ENCODE measurements around the gene IFNK. TPM values are rescaled to one million over a fixed set of nuclear protein-coding genes. Genes with fewer than 3 reads are reported as not detected.

IFNK gene
- total and polyA plus RNA-seq, 2 experiments from 2014 or later = not detected

- DNase-seq (ENCODE audit: low spot score) = no peak
- H3K27ac ChIP-seq (ENCODE audit: low read depth) = no peak overlapping the region
- no peak for TF ChIP-seq CREB1 (CRISPR knock-in tag; IDR thresholded peaks at IDR 0.05; ENCODE audit: low read depth)
- TF ChIP-seq ZNF331 (CRISPR knock-in tag; IDR thresholded peaks at IDR 0.05; ENCODE audit: low read depth) = no peak
- TF ChIP-seq NANOG (IDR thresholded peaks at IDR 0.05; ENCODE audit: borderline replicate concordance) = no peak
- TF ChIP-seq JUNB (IDR thresholded peaks at IDR 0.05; ENCODE audit: unreplicated experiment) = no peak
- TF ChIP-seq EZH2phosphoT487 (IDR thresholded peaks at IDR 0.05; ENCODE audit: unreplicated experiment) = no peak
- TF ChIP-seq ZNF462 (CRISPR knock-in tag; IDR thresholded peaks at IDR 0.05) = no peak
- no peak for TF ChIP-seq CTCF (conservative IDR thresholded peaks at IDR 0.05; ENCODE audit: low read depth in 2 of 2)
- TF ChIP-seq POLR2AphosphoS5 (IDR thresholded peaks at IDR 0.05; ENCODE audit: low read depth) = no peak
- TF ChIP-seq STAT1 (IDR thresholded peaks at IDR 0.05; ENCODE audit: unreplicated experiment) = no peak
- TF ChIP-seq ETS1 (IDR thresholded peaks at IDR 0.05) = no peak
- no peak for TF ChIP-seq EZH2 (IDR thresholded peaks at IDR 0.05; ENCODE audit: low read depth, unreplicated experiment)
- TF ChIP-seq, protein P1, sequence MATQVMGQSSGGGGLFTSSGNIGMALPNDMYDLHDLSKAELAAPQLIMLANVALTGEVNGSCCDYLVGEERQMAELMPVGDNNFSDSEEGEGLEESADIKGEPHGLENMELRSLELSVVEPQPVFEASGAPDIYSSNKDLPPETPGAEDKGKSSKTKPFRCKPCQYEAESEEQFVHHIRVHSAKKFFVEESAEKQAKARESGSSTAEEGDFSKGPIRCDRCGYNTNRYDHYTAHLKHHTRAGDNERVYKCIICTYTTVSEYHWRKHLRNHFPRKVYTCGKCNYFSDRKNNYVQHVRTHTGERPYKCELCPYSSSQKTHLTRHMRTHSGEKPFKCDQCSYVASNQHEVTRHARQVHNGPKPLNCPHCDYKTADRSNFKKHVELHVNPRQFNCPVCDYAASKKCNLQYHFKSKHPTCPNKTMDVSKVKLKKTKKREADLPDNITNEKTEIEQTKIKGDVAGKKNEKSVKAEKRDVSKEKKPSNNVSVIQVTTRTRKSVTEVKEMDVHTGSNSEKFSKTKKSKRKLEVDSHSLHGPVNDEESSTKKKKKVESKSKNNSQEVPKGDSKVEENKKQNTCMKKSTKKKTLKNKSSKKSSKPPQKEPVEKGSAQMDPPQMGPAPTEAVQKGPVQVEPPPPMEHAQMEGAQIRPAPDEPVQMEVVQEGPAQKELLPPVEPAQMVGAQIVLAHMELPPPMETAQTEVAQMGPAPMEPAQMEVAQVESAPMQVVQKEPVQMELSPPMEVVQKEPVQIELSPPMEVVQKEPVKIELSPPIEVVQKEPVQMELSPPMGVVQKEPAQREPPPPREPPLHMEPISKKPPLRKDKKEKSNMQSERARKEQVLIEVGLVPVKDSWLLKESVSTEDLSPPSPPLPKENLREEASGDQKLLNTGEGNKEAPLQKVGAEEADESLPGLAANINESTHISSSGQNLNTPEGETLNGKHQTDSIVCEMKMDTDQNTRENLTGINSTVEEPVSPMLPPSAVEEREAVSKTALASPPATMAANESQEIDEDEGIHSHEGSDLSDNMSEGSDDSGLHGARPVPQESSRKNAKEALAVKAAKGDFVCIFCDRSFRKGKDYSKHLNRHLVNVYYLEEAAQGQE (IDR thresholded peaks at IDR 0.05; ENCODE audit: unreplicated experiment) = no peak
- TF ChIP-seq ZNF114 (CRISPR knock-in tag; IDR thresholded peaks at IDR 0.05) = no peak
- no peak for ATAC-seq
- H3K79me2 ChIP-seq (replicated peaks; ENCODE audit: insufficient read depth) = 0 out of 2 replicates have a peak, but pooled peaks cover 5% of the 10 kb centered on the region
- Mint-ChIP-seq H3K27me3 (ENCODE audit: insufficient read depth, low read depth, poor library complexity) (no peaks in the 10 kb centered on the region), H3K4me3 (no peak overlapping the region), H3K9me3 (peaks cover 3% of the 10 kb centered on the region; the same call in 1 of the 3 replicates), H3K27ac (no peak overlapping the region), H3K4me1 (peaks cover 27% of the 10 kb centered on the region), H3K36me3 (ENCODE audit: low read depth) (peaks cover 20% of the 10 kb centered on the region)
- no peaks in the 10 kb centered on the region; the same call in 1 of the 2 replicates for H3K36me3 ChIP-seq (ENCODE audit: insufficient read depth)
- no peaks in the 10 kb centered on the region for H3K9me2 ChIP-seq (ENCODE audit: insufficient read depth)
- no peaks in the 10 kb centered on the region for H3F3A ChIP-seq (replicated peaks; ENCODE audit: low read depth)
- H3K27me3 ChIP-seq (ENCODE audit: insufficient read depth) = no peaks in the 10 kb centered on the region
- no peak overlapping the region for H2AFZ ChIP-seq
- H4K20me1 ChIP-seq (replicated peaks; ENCODE audit: insufficient read depth) = no peaks in the 10 kb centered on the region; the same call in 1 of the 2 replicates
- H3K4me1 ChIP-seq (ENCODE audit: insufficient read depth) = no peaks in the 10 kb centered on the region
- H3K4me3 ChIP-seq = no peak overlapping the region
- H3K4me2 ChIP-seq = no peak overlapping the region
Measured at GRCh38 chr9:27506981-27507380, 17.1 kb upstream of the IFNK start.
